ENCODE measurements around the gene ADRA1B. TPM values are rescaled to one million over a fixed set of nuclear protein-coding genes. Genes with fewer than 3 reads are reported as not detected.
A peak's percentile ranks its signal among the peaks of the same experiment; 100 is the strongest.
"Not testable (repeated sequence)": the region's sequence is repeated elsewhere in the genome, so short reads cannot be mapped to it uniquely, and the experiment has no call there.

Gene ADRA1B
- total RNA-seq, 2 donors from 2014 or later, result 0.14 to 0.74 TPM

DNA sequence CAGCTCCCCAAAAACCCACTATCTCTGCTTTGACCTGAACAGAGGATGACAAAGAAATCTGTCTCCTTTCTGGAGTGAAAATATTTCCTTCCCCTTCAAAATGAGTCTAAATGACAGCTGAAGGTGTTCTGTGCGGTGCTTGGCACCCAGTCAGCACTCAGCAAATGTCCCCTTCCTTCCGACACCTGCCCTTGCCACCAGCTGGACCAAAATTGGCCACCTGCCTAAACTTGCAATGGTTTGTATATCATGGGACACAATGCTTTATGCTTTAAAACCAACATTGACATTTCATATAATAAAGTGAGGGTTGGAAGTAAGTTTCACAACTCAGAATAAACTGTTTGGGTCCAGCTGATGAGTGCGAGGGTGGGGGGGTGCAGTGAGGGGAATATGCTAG is 85.2 kb downstream of the ADRA1B start:
- Histone ChIP-seq H3K36me3 (no peaks in the 10 kb centered on the region), H3K9me3 (no peaks in the 10 kb centered on the region), H3K4me1 (replicated peaks) (no peaks in the 10 kb centered on the region), H3K27ac (no peak overlapping the region), H3K4me3 (no peak overlapping the region), H3K27me3 (replicated peaks; ENCODE audit: insufficient read depth) (no peaks in the 10 kb centered on the region)
- WGBS, result 48% methylated on average over 3 of the region's 3 CpGs
- intact Hi-C loops (cut with DNase I), result no loop called here
- no peak for DNase-seq (ENCODE audit: low spot score)
- TF ChIP-seq, protein P1, sequence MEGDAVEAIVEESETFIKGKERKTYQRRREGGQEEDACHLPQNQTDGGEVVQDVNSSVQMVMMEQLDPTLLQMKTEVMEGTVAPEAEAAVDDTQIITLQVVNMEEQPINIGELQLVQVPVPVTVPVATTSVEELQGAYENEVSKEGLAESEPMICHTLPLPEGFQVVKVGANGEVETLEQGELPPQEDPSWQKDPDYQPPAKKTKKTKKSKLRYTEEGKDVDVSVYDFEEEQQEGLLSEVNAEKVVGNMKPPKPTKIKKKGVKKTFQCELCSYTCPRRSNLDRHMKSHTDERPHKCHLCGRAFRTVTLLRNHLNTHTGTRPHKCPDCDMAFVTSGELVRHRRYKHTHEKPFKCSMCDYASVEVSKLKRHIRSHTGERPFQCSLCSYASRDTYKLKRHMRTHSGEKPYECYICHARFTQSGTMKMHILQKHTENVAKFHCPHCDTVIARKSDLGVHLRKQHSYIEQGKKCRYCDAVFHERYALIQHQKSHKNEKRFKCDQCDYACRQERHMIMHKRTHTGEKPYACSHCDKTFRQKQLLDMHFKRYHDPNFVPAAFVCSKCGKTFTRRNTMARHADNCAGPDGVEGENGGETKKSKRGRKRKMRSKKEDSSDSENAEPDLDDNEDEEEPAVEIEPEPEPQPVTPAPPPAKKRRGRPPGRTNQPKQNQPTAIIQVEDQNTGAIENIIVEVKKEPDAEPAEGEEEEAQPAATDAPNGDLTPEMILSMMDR (IDR thresholded peaks at IDR 0.05), result no peak
- TF ChIP-seq POLR2AphosphoS5 (IDR thresholded peaks at IDR 0.05) (no peak), POLR2A (IDR thresholded peaks at IDR 0.05) (no peak)

DNA sequence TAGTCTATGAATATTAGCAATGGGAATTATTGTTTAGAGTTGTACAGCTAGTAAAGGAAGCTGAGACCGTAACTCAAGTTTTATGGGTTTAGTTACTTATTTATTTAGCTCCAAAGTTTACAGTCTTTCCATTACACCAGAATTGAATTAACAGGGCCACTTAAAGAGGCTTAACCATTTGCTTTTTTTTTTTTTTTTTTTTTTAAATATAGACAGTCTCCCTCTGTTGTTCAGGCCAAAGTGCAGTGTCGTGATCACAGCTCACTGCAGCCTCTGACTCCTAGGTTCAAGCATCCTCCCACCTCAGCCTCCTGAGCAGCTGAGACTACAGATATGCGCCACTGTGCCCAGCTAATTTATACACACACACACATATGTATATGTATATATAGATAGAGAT is 91.2 kb downstream of the ADRA1B start:
- Histone ChIP-seq H3K36me3 (no peaks in the 10 kb centered on the region), H3K4me1 (replicated peaks) (peaks cover 8% of the 10 kb centered on the region), H3K27ac (no peak overlapping the region), H3K9me3 (no peaks in the 10 kb centered on the region), H3K27me3 (replicated peaks; ENCODE audit: insufficient read depth) (no peaks in the 10 kb centered on the region), H3K4me3 (no peak overlapping the region)
- DNase-seq (ENCODE audit: low spot score), result no peak
- intact Hi-C loops (cut with DNase I), result no loop called here
- 79% methylated on average over 3 of the region's 3 CpGs for WGBS
- no peak for TF ChIP-seq POLR2A (IDR thresholded peaks at IDR 0.05)
- TF ChIP-seq, protein P1 (IDR thresholded peaks at IDR 0.05), result no peak
- TF ChIP-seq POLR2AphosphoS5 (IDR thresholded peaks at IDR 0.05), result no peak

DNA sequence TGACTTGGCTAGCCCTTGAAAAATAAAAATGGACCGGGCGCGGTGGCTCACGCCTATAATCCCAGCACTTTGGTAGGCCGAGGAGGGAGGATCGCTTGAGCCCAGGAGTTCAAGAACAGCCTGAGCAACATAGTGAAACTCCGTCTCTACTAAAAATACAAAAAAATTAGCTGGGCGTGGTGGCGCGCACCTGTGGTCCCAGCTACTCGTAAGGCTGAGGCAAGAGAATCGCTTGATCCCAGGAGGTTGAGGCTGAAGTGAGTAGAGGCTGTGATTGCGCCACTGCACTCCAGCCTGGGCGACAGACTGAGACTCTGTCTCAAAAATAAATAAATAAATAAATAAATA is 92.2 kb downstream of the ADRA1B start:
- Histone ChIP-seq H3K4me3 (peak overlapping the region; percentile 50 to 79), H3K27ac (peak overlapping the region; percentile 65 to 79)
- intact Hi-C loops (cut with DNase I); H3K9me3 ChIP-seq; H3K36me3 ChIP-seq; H3K27me3 ChIP-seq (replicated peaks; ENCODE audit: insufficient read depth); H3K4me1 ChIP-seq (replicated peaks): not testable (repeated sequence)
- 72% methylated on average over 14 of the region's 14 CpGs for WGBS
- peak; percentile 6 for DNase-seq (ENCODE audit: low spot score)

DNA sequence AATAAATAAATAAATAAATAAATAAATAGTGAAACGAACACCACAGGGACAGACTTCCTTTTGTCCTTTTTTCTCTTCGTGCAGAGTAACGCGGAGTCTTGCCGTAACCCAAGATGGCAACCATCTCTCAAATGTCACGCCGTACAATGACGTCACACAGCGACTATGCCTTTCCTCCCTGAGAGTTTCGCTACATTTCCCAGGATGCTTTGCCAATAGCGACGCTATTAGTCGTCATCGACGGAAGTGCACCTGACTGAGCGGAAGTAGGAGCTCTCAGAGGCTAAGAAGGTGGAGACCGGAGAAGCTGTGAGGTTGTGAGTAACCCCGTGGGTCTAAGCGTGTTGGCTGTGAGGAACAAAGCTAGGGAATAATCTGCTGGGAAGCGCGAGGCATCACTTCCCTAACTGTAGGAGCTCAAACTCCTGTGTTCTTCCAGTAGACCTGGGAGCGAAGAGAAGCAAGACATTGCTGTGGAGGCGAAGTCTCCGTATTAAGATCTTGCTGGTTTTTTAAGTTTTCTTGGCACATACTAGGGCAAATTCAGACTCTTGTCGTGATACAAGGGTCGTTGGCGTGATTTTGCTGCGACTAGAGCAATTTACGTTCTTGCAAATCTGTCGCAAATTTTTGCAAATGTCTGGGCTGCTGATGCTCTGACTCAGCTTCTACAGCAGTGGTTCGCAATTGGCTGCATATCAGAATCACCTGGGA is 92.8 kb downstream of the ADRA1B start, which contains the start of gene TTC1:
Gene TTC1 (plus strand): TSS at position 263 of the 714 bp plus-strand sequence. CDS start 1,390 bp downstream, outside the sequence.
- Histone ChIP-seq H3K4me3 (peak within 1 kb of the TSS; percentile 50 to 79), H3K9me3 (no peaks in the 10 kb centered on the region), H3K4me1 (replicated peaks) (peaks cover 8% of the 10 kb centered on the region), H3K27me3 (replicated peaks; ENCODE audit: insufficient read depth) (no peaks in the 10 kb centered on the region), H3K36me3 (no peaks in the 10 kb centered on the region), H3K27ac (peak within 1 kb of the TSS; percentile 65 to 79)
- DNase-seq (ENCODE audit: low spot score), result peak; percentile 97
- TF ChIP-seq, protein P1 (IDR thresholded peaks at IDR 0.05), result peak in 1 of 4 experiments; percentile 14
- TF ChIP-seq POLR2AphosphoS5 (IDR thresholded peaks at IDR 0.05) (peak; percentile 100), POLR2A (IDR thresholded peaks at IDR 0.05) (peak; percentile 77)
- WGBS, result under 1% methylated on average over 31 of the region's 31 CpGs
- intact Hi-C loops (cut with DNase I), result no loop called here

DNA sequence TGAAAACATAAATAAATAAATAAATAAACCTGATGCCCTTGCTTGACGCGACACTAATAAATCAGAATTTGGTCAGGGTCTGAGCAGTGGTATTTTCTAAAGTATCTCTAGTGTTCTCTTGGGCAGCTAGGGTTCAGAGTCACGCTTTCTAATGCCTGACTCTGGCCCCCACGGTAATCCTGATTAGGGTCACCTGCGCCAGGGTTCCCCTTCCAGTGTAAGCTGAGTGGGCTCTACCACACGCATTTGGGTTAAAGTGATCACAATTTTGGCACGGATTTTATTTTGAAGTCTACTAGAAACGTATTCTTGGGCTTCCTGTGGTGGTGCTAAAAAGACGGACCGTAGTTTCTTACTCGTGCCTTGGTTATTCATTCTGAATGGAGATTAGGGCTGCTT is 93.3 kb downstream of the ADRA1B start:
- H3K27ac ChIP-seq, result peak overlapping the region in 1 of 2 donors; percentile 79
- DNase-seq (ENCODE audit: low spot score), result no peak
- intact Hi-C loops (cut with DNase I), result no loop called here
- WGBS, result 4% methylated on average over 11 of the region's 11 CpGs
- no peaks in the 10 kb centered on the region for H3K27me3 ChIP-seq (replicated peaks; ENCODE audit: insufficient read depth)
- H3K4me1 ChIP-seq (replicated peaks), result peaks cover 8% of the 10 kb centered on the region
- H3K36me3 ChIP-seq, result no peaks in the 10 kb centered on the region
- TF ChIP-seq POLR2A (IDR thresholded peaks at IDR 0.05), result no peak
- TF ChIP-seq, protein P1 (IDR thresholded peaks at IDR 0.05), result no peak
- no peak for TF ChIP-seq POLR2AphosphoS5 (IDR thresholded peaks at IDR 0.05)
- no peaks in the 10 kb centered on the region for H3K9me3 ChIP-seq
- peak overlapping the region; percentile 50 to 79 for H3K4me3 ChIP-seq
